ENCODE measurements around the gene NAALADL2.
"Not testable (repeated sequence)": the region's sequence is repeated elsewhere in the genome, so short reads cannot be mapped to it uniquely, and the experiment has no call there.

- TF ChIP-seq, protein P1, sequence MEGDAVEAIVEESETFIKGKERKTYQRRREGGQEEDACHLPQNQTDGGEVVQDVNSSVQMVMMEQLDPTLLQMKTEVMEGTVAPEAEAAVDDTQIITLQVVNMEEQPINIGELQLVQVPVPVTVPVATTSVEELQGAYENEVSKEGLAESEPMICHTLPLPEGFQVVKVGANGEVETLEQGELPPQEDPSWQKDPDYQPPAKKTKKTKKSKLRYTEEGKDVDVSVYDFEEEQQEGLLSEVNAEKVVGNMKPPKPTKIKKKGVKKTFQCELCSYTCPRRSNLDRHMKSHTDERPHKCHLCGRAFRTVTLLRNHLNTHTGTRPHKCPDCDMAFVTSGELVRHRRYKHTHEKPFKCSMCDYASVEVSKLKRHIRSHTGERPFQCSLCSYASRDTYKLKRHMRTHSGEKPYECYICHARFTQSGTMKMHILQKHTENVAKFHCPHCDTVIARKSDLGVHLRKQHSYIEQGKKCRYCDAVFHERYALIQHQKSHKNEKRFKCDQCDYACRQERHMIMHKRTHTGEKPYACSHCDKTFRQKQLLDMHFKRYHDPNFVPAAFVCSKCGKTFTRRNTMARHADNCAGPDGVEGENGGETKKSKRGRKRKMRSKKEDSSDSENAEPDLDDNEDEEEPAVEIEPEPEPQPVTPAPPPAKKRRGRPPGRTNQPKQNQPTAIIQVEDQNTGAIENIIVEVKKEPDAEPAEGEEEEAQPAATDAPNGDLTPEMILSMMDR (IDR thresholded peaks at IDR 0.05): not testable (repeated sequence)
- TF ChIP-seq POLR2A (IDR thresholded peaks at IDR 0.05): not testable (repeated sequence)
Observed at GRCh38 chr3:175822766-175823491, 963.8 kb downstream of the NAALADL2 start.

Data from uterus (tissue), 2 donors.